ENCODE data around the gene PSMD12. TPM values are rescaled to one million over a fixed set of nuclear protein-coding genes. Genes with fewer than 3 reads are reported as not detected.

Gene PSMD12
- total RNA-seq, 2 donors from 2014 or later: 20.0 to 31.1 TPM

DNA sequence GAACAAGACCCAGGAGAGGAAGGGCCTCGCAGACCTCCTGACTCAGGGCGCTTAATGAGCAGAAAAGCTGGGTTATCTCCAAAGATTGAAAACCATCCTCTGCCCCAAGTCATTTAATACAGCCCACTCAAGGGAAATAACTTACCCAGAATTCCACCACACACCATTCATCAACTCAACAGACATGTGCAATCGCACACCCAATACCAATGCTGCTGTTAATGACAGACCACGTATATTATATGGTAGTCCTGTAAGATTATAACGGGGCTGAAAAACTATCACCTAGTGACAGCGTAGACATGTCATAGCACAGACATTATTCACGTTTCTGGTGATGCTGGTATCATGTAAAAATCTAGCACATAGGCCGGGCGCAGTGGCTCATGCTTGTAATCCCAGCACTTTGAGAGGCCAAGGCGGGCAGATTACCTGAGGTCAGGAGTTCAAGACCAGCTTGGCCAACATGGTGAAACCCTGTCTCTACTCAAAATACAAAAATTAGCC is 68.9 kb downstream of the PSMD12 start:
- H3K27me3 ChIP-seq: no peaks in the 10 kb centered on the region
- H3K4me3 ChIP-seq: no peak overlapping the region
- no peak for DNase-seq (ENCODE audit: low spot score)
- no peaks in the 10 kb centered on the region for H3K36me3 ChIP-seq
- TF ChIP-seq, protein P1, sequence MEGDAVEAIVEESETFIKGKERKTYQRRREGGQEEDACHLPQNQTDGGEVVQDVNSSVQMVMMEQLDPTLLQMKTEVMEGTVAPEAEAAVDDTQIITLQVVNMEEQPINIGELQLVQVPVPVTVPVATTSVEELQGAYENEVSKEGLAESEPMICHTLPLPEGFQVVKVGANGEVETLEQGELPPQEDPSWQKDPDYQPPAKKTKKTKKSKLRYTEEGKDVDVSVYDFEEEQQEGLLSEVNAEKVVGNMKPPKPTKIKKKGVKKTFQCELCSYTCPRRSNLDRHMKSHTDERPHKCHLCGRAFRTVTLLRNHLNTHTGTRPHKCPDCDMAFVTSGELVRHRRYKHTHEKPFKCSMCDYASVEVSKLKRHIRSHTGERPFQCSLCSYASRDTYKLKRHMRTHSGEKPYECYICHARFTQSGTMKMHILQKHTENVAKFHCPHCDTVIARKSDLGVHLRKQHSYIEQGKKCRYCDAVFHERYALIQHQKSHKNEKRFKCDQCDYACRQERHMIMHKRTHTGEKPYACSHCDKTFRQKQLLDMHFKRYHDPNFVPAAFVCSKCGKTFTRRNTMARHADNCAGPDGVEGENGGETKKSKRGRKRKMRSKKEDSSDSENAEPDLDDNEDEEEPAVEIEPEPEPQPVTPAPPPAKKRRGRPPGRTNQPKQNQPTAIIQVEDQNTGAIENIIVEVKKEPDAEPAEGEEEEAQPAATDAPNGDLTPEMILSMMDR (IDR thresholded peaks at IDR 0.05): no peak
- H3K4me1 ChIP-seq: peaks cover 0 to 3% of the 10 kb centered on the region in 2 donors
- no peaks in the 10 kb centered on the region for H3K9me3 ChIP-seq
- no peak overlapping the region for H3K27ac ChIP-seq

DNA sequence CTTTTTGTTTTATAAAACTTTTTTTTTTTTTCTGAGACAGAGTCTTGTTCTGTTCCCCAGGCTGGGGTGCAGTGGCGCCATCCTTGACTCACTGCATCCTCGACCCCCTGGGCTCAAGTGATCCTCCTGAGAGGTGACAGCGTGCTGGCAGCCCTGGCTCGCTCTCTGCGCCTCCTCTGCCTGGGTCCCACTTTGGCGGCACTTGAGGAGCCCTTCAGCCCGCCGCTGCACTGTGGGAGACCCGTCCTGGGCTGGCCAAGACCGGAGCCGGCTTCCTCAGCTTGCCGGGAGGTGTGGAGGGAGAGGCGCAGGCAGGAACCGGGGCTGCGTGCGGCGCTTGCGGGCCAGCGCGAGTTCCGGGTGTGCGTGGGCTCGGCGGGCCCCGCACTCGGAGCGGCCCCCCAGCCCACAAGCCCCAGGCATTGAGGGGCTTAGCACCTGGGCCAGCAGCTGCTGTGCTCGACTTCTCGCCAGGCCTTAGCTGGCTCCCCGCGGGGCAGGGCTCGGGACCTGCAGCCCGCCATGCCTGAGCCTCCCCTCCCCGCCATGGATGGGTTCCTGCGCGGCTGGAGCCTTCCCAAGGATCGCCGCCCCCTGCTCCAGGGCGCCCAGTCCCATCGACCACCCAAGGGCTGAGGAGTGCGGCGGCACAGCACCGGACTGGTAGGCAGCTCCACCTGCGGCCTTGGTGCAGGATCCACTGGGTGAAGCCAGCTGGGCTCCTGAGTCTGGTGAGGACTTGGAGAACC is 71.8 kb downstream of the PSMD12 start:
- H3K4me3 ChIP-seq: no peak overlapping the region
- no peak overlapping the region for H3K27ac ChIP-seq
- H3K36me3 ChIP-seq: no peaks in the 10 kb centered on the region
- DNase-seq (ENCODE audit: low spot score): no peak
- H3K27me3 ChIP-seq: no peaks in the 10 kb centered on the region
- TF ChIP-seq, protein P1 (IDR thresholded peaks at IDR 0.05): no peak
- H3K9me3 ChIP-seq: no peaks in the 10 kb centered on the region
- H3K4me1 ChIP-seq: peaks cover 0 to 16% of the 10 kb centered on the region in 2 donors

DNA sequence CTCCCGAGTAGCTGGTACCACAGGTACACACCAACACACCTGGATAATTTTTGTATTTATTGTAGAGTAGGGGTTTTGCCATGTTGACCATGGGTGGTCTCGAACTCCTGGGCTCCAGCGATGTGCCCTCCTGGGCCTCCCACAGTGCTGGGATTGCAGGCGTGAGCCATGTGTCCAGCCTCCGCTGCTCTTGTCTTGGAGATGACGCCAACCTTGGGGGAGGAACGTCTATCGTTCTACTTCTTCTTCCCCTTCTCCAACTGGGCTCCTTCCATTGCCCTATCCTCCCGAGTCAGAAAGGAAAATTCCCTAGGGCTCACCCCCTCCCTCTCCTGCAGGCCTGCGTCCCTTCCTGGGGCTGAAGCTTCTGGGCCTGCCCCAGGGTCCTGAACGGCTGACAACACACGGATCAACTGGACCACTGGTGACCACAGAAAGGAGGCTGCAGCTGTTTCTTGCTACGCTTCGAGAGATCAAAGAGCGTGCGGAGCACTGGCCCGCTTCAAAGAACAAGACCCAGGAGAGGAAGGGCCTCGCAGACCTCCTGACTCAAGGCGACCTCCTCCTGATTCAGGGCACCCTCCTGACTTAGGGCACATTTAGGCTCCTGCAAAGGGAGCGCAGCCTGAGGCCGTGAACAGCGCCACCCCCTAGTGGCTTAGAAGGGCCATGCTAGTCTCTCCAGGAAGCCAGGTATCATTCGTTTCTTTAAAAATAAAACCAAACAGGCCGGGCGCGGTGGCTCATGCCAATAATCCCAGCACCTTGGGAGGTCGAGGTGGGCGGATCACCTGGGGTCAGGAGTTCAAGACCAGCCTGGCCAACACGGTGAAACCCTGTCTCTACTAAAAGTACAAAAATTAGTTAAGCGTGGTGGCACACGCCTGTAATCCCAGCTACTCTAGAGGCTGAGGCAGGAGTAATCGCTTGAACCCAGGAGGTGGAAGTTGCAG is 72.8 kb downstream of the PSMD12 start:
- Histone ChIP-seq H3K9me3 (no peaks in the 10 kb centered on the region), H3K4me1 (peaks cover 0 to 25% of the 10 kb centered on the region in 2 donors), H3K4me3 (no peak overlapping the region), H3K27me3 (no peaks in the 10 kb centered on the region), H3K27ac (no peak overlapping the region), H3K36me3 (no peaks in the 10 kb centered on the region)
- DNase-seq (ENCODE audit: low spot score): peak; percentile 69
- TF ChIP-seq, protein P1 (IDR thresholded peaks at IDR 0.05): peak; percentile 59 to 87

DNA sequence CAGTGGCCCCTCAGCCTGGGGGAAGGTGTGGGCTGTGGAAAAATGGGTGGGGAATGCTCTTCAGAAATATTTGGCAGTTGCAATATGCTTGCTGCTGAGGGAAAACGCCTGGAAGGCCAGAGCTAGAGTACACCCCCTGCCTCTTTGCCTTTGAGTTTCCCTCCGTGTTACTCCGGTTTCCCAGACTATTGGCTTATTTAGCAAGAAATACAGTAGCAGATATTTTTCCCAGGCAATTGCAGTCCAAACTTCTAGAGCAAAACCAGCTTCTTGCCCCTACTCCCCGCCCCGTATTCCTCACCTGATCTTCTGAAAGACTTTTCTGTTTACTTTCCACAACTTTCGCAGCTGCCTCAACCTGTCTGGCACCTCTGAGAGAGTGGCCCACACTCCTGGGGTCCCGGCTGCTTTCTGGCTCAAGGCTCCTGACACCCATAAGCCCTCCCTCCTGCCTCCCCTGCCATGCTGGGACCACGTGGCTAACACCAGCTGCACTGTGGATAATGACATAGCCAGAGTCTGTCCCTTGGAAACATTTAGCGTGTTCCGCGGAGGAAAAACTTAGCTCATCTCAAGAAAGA is 75.6 kb downstream of the PSMD12 start:
- Histone ChIP-seq H3K4me3 (no peak overlapping the region), H3K36me3 (no peaks in the 10 kb centered on the region), H3K9me3 (no peaks in the 10 kb centered on the region), H3K27ac (no peak overlapping the region), H3K27me3 (no peaks in the 10 kb centered on the region), H3K4me1 (peaks cover 0 to 25% of the 10 kb centered on the region in 2 donors)
- no peak for DNase-seq (ENCODE audit: low spot score)
- TF ChIP-seq, protein P1 (IDR thresholded peaks at IDR 0.05): no peak

DNA sequence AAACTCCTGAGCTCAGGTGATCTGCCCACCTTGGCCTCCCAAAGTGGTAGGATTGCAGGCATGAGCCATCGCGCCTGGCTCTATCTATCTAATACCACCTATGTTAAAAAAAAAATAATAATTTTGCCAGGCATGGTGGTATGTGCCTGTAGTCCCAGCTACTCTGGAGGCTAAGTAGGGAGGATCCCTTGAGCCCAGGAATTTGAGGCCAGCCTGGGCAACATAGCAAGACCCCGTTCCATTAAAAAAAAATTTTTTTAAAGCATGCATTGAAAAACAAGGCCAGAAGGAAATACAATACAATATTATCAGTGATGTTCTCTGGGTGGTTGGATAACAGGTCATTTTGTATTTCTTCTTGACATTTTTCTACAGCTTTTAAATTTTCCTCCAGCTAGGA is 76.1 kb downstream of the PSMD12 start:
- DNase-seq (ENCODE audit: low spot score): no peak
- Histone ChIP-seq H3K27me3 (no peaks in the 10 kb centered on the region), H3K9me3 (no peaks in the 10 kb centered on the region), H3K36me3 (no peaks in the 10 kb centered on the region), H3K27ac (no peak overlapping the region), H3K4me3 (no peak overlapping the region), H3K4me1 (peaks cover 0 to 25% of the 10 kb centered on the region in 2 donors)
- TF ChIP-seq, protein P1 (IDR thresholded peaks at IDR 0.05): no peak
